K562 (cell line): ENCODE measurements around the gene CTXN1. TPM values are rescaled to one million over a fixed set of nuclear protein-coding genes. Genes with fewer than 3 reads are reported as not detected.

Experiments
- CTCF ChIP-seq, 3 experiments: IDR thresholded peaks in 2 of 3; conservative IDR thresholded peaks in 1 of 3; 2 replicates each; pipeline ENCODE4 v1.5.1; 2011 to 2012; ENCODE audit warnings: low read length in 3 of 3, mild to moderate bottlenecking in 3 of 3, control low read depth in 2 of 3, improper control_type of control experiment in 1 of 3, inconsistent platforms in 1 of 3, low read depth in 1 of 3, mixed read lengths in 1 of 3, moderate library complexity in 1 of 3; ENCODE audit not compliant: insufficient read depth in 2 of 3
- CTCFL ChIP-seq: IDR thresholded peaks from 2 replicates; pipeline ENCODE4 v1.6.1; 2011; ENCODE audit warnings: borderline replicate concordance, low read depth, mild to moderate bottlenecking, moderate library complexity, low read length; ENCODE audit not compliant: insufficient read depth, poor library complexity, severe bottlenecking
- FOXJ2 ChIP-seq: fragments of 200-800 bp; sonication (Bioruptor generic); IDR thresholded peaks from 2 replicates; pipeline ENCODE4 v1.6.1; 2016; ENCODE audit warnings: missing genetic modification characterization, missing compliant biosample characterization
- HMBOX1 ChIP-seq: sonication (generic); IDR thresholded peaks from 2 replicates; pipeline ENCODE4 v1.6.1; 2016
- MECOM ChIP-seq: fragments of 250-450 bp; sonication (Bioruptor Pico); IDR thresholded peaks from 2 replicates; pipeline ENCODE4 v1.8.0; 2022; ENCODE audit warnings: inconsistent platforms
- POLR2AphosphoS5 ChIP-seq: IDR thresholded peaks from 2 replicates; pipeline ENCODE4 v1.6.1; 2011; ENCODE audit warnings: mild to moderate bottlenecking, low read depth, low read length, moderate library complexity; ENCODE audit not compliant: control insufficient read depth, insufficient read depth
- REST ChIP-seq, 2 experiments: fragments of 450-650 bp; formaldehyde crosslinking in 1 of 2; IDR thresholded peaks; 2 replicates each; pipeline versions ENCODE4 v1.4.0 to v1.6.1; 2014 to 2020; ENCODE audit warnings: mild to moderate bottlenecking in 2 of 2, borderline replicate concordance in 1 of 2, low read depth in 1 of 2
- ZNF740 ChIP-seq, 3 experiments: fragments of 200-800 bp in 1 of 3; sonication (Bioruptor generic) in 1 of 3; sonication (generic) in 1 of 3; formaldehyde crosslinking in 1 of 3; IDR thresholded peaks; 2 replicates each; pipeline versions ENCODE4 v1.6.1 to v1.8.0; 2016 to 2022; ENCODE audit warnings: mild to moderate bottlenecking in 2 of 3, missing compliant biosample characterization in 2 of 3, missing genetic modification characterization in 2 of 3, missing genetic modification reagents in 1 of 3
- polyA plus RNA-seq, 8 experiments: library from polyadenylated mRNA; depleted of rRNA in 4 of 8; stranded (reverse) in 5 of 8; unstranded in 3 of 8; fragments of >200 nt; fragmentation: Nextera tagmentation in 2 of 8; fragmentation: Illumina TruSeq in 1 of 8; extraction: Ambion mirVana in 2 of 8; extraction: Trizol in 1 of 8; gene quantifications; 2 replicates each; pipeline versions ENCODE4 v1.2.1 to v1.2.3, GENCODE V29; 2011 to 2014; ENCODE audit warnings: inconsistent platforms in 1 of 8, missing spikeins in 1 of 8
- total RNA-seq, 7 experiments: library from RNA; depleted of rRNA in 6 of 7; stranded (reverse); fragments of >200 nt in 6 of 7; fragmentation: Illumina TruSeq in 2 of 7; extraction: Trizol in 2 of 7; gene quantifications; 2 replicates each; pipeline versions ENCODE4 v1.2.1 to v1.2.3, GENCODE V29; 2011 to 2021; ENCODE audit warnings: low replicate concordance in 1 of 7

CTXN1 gene
- total and polyA plus RNA-seq, 9 of the 15 experiments (the other 6 are each of a cell fraction or from before 2014, with no cell fraction given): 0.15 to 37.4 (median 1.8) TPM; not detected in 2

GRCh38 chr19:7928741-7929701 is 3.1 kb upstream of the CTXN1 start (continued):
- TF ChIP-seq CTCF (IDR thresholded peaks at IDR 0.05 in 2 of 3, conservative IDR thresholded peaks at IDR 0.05 in 1 of 3; ENCODE audit: insufficient read depth in 2 of 3, low read depth in 1 of 3, low read length in 3 of 3) (peak; percentile 62 to 74 (median 68)), ZNF740 (CRISPR knock-in tag; IDR thresholded peaks at IDR 0.05) (peak; percentile 89), ZNF740 (tag; IDR thresholded peaks at IDR 0.05) (peak in 1 of 2 experiments; percentile 75; a peak in 2 of 4 replicates), REST (IDR thresholded peaks at IDR 0.05; ENCODE audit: borderline replicate concordance) (0 out of 2 replicates have a peak, but pooled peaks have one; percentile 16), REST (CRISPR knock-in tag; IDR thresholded peaks at IDR 0.05; ENCODE audit: low read depth) (no peak), HMBOX1 (no peak), FOXJ2 (tag) (peak; percentile 93), CTCFL (peak; percentile 2), MECOM (CRISPR knock-in tag) (no peak), POLR2AphosphoS5 (peak; percentile 26; the same call in 1 of the 2 replicates)
